IPS-NIHi7 (cell line): Measurements from ENCODE around the gene ADRA2B.
A peak's percentile ranks its signal among the peaks of the same experiment; 100 is the strongest.

ENCODE experiments used
- DNase-seq: peaks from one replicate; pipeline ENCODE4 v3.0.0; 2012; ENCODE audit warnings: mixed read lengths; ENCODE audit errors: extremely low spot score

The ADRA2B gene

DNA sequence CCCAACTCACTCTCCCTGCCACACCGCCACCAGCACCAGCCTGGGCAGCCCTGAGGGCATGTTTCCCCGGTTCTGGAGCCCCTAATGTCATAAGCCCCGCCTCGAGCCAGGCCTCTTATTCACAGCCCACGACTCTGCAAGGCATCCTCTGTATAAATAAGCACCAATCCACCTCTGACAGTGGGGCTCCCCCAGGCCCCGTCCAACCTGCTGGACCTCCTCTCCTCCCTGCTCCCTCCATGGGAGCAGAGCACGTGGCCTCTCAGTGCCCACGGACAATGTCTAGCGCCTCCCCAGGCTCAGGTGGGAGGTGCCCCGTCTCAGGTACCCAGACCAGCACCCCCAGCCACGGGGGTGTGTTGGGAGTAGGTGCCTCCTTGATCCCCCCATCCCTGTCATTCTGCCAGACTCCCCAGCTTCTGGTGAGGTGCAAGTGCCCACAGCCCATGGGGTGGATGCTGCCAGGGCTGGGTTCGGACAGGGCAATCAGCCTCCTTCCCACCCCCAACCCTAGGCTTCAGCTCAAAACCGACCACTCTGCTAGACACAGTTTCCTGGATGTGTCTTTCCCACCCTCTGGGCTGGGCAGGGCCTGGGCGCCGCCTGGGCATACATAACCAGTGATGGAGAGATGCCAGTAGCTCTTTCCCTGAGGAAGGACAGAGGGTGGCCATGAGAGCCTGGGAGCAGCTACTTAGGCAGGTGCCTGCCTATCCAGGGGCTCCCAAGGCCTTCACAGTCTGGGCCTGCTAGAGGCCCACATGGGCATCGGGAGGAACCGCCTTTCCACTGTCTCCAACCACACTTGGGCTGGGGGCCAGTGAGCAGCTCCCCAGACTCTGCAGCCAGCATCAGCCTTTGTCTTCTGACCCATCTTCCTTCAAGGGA, 1.6 kb upstream of the ADRA2B start:
- no peak for DNase-seq

DNA sequence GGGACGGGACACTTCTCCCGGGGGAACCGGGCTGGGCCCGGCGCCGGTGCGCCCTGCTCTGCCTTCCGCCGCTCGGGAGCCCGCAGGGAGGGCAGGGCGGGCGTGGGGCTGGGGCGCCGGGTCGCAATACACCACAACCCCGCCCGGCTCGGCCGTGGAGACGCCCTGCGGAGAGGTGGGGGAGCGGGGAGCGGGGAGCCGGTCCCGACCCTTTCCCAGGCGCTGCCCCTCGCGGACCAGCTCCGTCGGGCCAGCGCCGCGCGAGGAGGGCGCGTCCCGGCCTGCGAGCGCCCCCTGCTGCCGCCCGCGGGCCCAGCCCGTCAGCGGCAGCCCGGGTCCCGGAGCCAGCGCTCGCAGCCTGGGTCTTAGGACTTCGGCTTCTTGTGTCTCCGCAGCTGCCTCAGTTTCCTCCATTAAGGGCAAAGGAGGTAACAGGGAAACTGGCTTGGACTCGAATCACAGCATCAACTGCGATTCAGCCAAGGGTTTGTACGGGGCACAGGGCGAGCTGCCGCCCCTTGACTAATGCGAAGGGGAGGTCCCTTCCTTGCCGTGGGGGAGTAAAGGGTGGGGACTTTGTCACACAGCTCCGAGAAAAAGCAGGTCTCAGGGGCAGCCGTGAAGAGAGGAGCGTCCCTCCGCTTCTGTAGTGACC, 635 bp upstream of the ADRA2B start:
- DNase-seq: peak; percentile 95

DNA sequence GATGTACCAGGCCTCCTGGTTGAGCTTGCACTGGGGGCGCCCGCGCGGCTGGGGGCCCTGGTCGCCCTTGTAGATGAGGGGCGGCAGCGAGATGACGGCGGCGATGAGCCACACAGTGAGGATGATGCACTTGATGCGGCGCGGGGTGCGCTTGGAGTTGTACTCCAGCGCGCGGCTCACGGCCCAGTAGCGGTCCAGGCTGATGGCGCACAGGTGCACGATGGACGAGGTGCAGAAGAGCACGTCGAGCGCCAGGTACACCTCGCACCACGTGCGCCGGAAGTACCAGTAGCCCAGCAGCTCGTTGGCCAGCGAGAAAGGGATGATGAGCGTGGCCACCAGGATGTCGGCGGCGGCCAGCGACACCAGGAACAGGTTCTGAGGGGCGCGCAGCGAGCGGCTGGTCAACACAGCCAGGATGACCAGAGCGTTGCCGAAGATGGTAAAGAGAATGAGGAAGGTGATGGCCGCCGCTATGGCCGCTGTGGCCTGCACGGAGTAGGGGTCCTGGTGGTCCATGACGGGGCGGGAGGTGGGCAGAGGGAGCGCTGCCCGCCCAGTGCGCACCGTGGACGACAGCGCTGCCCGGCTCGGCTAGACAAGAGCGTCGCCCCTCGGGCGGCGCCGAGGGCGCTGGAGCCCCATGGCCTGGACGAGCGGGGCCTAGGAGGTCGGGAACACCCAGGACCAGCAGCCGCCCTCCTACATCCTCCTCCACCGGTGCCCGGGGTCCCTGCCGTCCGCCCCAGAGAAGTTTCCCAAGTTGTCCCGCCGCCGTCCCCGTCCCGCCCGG, 544 bp downstream of the ADRA2B start:
- DNase-seq: no peak

DNA sequence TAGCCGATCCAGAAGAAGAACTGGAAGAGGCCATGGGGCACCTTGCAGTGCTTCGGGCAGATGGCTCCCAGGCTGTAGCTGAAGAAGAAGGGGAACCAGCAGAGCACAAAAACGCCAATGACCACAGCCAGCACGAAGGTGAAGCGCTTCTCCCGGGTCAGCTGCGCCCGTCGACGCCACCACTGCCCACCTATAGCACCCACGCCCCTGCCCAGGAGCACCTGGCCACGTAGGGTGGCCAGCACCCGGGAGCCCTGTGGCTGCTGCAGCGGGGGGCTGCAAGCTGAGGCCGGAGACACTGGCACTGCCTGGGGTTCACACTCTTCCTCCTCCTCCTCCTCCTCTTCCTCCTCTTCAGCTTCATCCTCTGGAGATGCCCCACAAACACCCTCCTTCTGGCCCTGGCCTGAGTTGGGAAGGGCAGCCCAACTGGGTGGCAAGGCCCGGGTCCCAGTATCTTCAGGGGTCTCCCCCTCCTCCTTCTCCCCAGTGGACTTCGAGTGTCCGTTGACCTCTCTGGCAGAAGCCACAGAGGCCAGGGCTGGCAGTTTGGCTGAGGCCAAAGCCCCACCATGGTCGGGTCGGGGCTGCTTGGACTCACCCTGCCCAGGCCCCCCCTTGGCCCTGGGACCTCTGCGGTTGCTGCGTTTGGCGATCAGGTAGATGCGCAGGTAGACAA, 1.3 kb downstream of the ADRA2B start:
- DNase-seq: no peak

DNA sequence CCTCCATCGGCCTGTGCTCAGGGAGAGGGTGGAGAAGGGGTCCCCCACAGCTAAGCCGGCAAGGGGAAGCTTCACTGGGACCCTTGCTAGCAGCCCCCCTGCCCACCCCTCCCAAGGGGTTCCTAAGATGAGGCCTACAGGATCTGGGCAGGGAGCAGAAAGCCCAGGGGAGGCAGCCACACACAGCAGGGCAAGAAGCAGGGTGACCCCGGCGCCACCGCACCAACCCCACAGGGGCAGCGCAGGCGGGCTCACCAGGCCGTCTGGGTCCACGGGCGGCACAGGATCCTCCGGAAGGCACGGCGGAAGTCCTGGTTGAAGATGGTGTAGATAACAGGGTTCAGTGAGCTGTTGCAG, 1.8 kb downstream of the ADRA2B start:
- no peak for DNase-seq

DNA sequence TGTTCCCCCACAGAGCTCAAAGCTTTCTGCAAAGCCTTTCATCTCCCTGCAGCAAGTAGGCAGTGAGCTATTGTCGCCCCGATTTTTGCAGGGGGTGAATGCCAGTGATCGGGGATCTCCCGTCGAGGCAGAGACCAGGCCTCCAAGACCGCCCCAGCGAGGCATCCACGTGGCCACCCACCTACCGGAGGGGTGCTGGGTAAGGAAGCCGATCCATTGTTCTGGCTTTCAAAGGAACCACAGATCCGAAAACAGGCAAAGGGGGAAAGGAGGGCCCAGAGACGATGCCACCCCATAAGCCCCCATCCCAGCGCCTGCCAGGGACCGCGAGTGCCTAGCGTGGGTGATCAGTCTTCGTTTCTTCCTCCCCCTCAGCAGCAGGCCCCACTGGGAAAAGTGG, 2.4 kb downstream of the ADRA2B start:
- DNase-seq: no peak

DNA sequence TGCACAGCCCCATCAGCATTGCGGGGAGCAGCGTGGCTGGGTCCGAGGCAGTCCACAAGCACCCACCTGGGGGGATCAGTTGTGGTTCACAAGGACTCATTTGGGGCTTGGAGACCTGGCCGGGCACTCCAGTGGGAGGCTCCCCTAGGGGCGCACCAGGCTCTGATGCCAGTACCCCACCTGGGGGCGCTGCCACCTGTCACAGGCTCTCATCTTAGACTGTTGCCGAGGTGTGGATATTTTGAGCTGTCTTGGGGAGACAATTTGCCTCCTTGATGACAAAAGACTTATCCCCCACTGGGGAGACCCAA, 3.0 kb downstream of the ADRA2B start:
- no peak for DNase-seq

DNA sequence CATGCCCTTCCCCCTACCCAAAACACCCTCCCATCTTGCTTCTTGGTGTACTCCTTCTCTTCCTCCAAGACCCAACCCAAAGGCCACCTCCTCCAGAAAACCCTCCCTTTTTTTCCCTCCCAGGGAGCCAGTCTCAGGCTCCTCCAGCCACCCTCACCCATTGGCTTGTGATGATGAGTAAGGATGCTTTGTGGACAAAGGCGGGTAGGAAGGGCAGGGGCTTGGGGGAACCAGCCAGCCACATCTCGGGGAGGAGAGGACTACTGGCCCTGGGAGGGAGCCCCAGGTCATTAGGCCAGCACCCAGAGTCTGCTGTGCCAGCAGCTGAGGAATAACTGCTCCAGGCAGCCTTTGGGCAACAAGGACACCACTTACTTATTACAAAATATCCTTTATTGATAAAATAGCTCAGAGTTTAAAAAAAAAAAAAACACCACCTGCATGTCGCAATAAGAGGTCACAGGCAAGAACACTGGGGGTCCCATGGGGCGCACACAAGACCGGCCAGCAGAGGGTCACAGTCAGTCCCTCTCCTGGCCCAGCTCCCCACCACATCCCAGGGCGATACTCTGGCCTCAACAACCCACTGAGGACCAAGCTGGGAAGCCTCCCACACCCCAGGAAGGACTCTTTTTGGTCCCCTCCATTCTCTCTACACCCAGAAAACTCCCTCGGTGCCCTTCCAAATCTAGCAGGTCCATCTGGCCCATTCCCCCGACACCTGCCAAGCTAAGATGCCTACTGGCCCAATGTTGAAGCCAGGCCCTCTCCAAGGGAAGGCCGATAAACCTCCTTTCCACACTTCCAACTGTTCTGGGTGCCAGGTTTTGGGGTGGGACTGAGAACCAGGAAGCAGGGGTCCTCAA, 3.6 kb downstream of the ADRA2B start:
- DNase-seq: no peak

DNA sequence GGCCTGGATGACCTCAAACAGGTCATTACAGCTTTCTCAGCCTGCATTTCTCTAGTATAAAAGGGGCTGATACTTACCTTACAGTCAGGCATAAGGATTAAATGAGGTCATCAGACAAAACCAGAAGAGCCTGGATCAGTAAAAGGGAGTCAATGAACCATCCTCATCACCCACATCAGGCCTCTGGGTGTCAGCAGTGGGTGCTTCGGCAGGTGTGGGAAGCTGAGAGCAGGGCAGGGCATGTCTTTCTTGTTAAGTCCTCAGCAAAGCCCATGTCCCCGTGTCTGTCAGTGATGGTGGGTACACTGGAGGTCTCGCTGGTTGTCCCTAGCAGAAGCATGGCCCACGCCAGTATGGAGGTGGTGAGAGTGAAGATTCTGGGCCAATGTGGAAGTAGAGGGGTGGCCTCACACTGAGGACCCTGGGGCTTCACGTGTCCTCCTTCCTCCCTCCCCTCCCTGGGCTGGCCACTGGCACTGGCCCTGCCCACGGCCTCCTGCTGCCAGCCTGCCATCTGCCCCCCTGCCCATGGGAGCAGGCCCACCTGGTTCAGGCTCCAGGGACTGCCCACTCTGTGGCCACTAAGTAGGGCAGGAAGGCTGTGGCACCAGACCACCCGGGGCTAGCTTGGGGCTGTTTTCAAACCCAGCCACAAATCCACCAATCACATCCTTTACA, 4.4 kb downstream of the ADRA2B start:
- DNase-seq: no peak

DNA sequence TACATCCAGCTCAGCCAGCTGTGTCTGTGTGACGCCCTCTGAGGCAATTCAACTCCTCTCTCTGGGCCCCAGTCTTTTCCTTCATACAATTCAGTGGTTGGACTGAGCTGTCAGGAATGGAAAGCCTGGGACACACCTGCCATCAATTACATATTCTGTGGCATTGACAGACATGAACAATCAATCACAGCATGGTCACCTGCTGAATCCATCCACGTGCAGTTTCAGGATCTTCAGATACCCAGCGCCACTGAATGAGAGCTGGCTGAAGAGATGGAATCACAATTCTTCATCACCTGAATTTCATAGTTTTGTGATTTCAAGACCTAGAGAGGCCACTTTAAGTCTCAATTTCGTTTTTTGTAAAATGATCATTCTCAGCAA, 5.1 kb downstream of the ADRA2B start:
- no peak for DNase-seq

DNA sequence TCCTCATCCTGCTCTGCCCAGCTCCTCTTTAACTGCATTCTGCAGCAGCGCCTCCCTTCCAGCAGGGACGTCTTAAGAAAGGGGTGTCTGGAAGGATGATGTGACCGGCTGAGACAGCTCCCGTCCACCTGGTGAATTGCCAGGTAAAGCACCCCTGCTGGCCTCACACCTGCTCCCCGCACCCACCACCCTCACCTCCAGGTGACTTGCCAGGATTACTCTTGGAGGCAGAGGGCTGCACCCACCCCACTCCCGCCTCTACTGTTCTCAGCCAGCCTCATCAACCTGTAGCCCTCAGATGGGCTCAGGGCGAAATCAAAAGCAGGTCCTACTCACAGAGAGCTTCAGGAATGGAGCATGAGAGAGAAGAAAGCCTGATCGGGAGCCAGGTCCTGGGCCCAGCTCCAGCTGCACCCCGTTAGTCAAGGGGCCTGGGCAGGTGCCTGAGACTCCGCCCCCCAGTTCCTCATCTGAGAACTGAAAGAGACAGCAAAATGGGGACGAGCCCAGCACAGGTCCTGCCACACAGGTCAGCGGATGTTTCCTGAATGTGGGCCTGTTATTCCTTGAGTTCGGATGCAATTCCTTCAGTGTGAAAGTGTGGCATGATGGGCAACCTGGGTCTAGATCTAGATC, 5.6 kb downstream of the ADRA2B start:
- DNase-seq: no peak

DNA sequence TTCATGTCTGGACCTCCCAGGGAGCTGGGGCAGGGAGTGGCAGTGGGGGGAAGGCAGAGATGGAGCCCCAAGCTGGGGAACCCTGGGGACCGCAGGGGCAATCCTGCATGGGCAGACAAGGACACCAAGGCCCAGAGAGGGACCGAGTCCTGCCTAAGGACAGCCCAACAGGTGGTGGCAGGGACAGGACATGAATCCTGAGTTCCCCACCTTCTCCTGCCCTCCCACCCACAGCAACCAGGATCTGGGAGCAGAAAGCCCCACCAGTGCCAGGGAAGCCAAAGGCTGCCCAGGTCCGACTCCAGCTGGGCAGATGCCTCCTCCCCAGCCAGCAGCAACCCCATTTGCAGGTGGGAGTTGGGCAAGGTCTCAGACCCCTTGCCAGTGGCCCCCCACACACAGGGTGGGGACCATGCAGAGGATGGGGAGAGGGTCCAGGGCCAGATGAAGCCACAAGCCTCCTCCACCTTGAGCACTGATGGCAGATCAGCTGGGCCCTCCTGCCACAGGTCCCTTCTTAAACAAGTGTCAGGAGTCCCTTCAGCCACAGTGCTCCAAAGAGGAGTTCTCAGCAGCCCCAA, 6.3 kb downstream of the ADRA2B start:
- DNase-seq: no peak

DNA sequence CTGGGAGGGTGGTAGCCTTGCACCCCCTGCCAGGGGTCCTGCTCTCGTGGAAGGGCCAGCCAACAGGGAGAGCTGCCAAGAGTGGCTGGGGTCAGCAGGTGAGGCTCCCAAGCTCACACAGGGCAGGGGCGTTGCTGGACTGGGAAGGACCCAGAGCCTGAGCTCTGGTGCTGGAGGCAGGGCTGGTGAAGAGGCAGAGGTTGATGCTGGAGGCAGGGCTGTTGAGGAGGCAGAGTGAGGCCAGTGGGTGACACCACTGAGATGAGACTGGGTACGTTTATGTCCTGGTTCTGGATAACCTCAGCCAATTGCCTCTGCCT, 7.0 kb downstream of the ADRA2B start:
- no peak for DNase-seq

DNA sequence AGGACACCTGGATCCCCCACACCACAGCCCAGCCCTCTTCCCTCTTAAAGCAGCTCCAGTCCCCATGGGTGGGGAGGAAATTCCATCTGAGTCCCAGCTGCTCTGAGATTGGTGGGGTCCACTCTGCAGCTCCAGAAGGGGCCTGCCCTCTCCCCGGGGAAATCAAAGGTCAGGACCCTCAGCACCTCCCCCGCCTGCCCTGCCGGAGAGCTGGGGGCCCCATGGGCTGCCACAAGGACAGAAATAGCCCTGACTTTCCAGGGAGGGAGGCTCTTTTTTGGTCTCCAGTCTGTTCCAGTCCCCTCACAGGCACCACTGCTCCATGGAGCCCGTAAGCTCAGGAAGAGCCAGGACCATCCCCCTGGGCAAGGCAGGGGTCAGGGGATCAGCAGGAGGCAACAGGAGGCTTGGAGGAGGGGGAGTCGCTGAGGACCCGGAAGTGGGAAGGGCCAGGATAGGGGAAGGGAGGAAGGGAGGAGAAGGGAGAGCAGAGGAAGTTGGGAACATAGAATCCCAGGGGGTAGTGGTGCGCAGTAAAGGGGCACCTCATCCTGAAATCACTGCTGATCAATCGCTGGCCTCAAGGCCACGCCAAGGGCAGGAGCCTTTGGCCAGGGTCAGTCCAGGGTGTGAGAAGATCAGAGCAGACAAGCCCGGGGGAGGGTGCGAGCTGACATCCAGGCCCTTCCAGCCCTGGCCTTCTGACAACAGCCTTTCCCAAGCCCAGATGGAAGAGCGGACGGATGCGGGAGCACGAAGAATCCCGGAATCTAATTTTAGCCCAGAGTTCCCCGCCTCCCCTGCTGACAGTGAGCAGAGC, 7.6 kb downstream of the ADRA2B start:
- peak; percentile 81 for DNase-seq

DNA sequence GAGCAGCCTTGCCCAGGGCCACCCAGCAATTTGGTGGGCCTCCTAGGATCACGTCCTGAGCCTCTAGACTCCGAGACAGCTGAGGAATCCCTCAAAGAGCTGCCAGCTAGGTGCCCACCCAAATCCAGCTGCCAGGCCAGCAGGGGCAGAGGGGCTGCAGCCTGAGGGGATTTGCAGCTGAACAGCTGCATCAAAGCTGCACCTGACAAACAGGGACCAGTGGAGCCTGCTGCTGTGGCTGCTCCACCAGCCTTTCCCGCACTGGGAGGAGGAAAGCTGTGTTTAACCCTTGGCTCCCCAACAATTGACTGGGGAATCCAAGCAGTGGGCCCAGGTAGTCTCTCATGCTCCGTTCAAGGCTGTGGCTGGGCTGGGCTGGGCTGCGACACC, 8.2 kb downstream of the ADRA2B start:
- peak; percentile 64 for DNase-seq

DNA sequence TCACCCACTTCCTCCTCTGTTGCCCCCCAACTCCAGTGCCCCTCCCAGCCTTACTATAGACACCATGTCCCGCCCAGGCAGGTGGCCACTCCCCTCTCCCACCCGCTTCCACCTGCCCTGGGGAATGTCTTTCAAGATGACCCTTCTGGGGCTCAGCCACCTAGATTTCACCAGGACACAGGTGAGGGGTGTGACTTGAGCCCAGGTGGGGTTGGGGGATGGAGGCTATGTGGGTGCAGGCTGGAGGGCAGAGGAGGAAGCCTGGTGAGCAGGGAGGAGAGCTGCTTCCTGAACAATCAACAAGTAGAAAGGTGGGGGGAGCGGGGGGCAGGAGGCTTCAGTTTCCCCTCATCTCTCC, 8.7 kb downstream of the ADRA2B start:
- no peak for DNase-seq

DNA sequence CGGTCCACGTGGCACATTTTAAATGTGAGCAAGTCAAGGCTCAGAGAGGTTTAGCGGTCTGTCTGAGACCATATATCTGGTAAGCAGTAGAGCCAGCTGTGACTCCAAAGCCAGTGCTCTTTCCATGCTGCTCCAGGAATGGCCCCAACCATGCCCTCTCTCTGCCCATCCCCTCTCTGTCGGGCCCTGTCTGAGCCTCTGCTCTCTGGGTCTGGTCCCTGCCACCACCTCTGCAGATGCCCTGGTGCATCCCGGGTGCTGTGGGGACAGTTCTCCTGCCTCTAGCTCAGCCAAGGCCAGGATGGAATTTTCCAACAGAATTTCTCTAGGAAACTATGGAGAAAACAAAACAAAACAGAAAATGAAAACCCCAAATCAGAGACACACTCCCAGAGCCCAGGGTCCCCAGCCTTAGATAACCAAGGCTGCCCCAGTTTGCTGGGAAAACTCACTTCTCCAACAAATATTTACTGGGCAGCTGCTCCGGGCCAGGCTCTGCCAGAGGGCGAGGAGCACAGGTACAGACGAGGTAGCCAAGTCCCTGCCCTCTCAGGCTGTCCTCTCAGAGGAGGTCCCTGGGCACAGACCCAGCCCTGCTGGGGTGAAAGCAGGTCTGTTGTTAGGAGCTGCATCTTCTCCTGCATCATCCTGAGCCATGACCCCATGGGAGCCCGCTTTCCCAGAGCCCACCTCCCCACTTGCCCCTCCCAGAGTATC, 9.2 kb downstream of the ADRA2B start:
- no peak for DNase-seq

DNA sequence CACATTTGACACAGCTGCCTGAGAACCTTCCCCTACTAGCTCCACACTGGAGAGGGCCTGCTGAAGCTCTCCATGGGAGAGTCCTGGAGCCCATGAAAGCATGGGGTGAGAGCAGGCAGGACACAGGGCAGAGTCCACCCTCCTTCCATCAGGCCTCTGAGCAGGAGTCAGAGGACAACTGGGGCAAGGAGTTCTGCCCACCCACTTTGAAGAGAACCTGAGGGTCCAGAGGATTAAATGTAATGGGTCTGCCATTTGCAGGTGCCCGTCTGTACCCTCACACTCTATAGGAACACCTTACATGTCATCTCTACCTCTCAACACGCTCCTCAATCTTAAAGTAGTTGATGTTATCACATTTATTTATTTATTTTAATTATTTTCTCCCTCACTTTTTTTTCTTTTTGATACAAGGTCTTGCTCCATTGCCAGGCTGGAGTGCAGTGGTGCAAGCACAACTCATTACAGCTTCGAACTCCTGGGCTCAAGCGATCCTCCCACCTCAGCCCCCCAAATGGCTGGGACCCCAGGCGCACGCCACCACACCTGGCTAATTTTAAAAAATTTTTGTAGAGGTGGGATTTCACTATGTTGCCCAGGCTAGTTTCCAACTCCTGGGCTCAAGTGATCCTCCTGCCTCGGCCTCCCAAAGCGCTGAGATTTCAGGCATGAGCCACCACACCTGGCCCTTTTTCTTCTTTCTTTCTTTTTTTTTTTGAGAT, 10.2 kb downstream of the ADRA2B start:
- no peak for DNase-seq
